ENCODE results near the gene HS3ST4. TPM values are rescaled to one million over a fixed set of nuclear protein-coding genes. Genes with fewer than 3 reads are reported as not detected.

Gene HS3ST4
- total and polyA plus RNA-seq, 2 experiments from 2014 or later, result 0.44 to 2.1 TPM

GRCh38 chr16:26051063-26051462, 359.3 kb downstream of the HS3ST4 start:
- Mint-ChIP-seq H3K4me3 (no peak overlapping the region), H3K4me1 (peaks cover 51% of the 10 kb centered on the region), H3K27ac (peak overlapping the region; percentile 78; the same call in 1 of the 2 replicates), H3K36me3 (ENCODE audit: low read depth) (peaks cover 26% of the 10 kb centered on the region), H3K27me3 (ENCODE audit: insufficient read depth, low read depth, poor library complexity) (peaks cover 4% of the 10 kb centered on the region), H3K9me3 (peaks cover 87% of the 10 kb centered on the region)
- Histone ChIP-seq H3K36me3 (ENCODE audit: insufficient read depth) (no peaks in the 10 kb centered on the region), H2AFZ (no peak overlapping the region), H3K9me2 (ENCODE audit: insufficient read depth) (peaks cover 9% of the 10 kb centered on the region), H3F3A (replicated peaks; ENCODE audit: low read depth) (no peaks in the 10 kb centered on the region; the same call in 1 of the 2 replicates), H3K4me3 (peak overlapping the region; percentile 17), H3K27me3 (ENCODE audit: insufficient read depth) (no peaks in the 10 kb centered on the region), H4K20me1 (replicated peaks; ENCODE audit: insufficient read depth) (no peaks in the 10 kb centered on the region), H3K79me2 (replicated peaks; ENCODE audit: insufficient read depth) (no peaks in the 10 kb centered on the region), H3K4me2 (peak overlapping the region; percentile 61), H3K4me1 (ENCODE audit: insufficient read depth) (peaks cover 28% of the 10 kb centered on the region), H3K27ac (ENCODE audit: low read depth) (peak overlapping the region; percentile 81; the same call in 1 of the 2 replicates)
- ATAC-seq, result peak; percentile 86
- TF ChIP-seq ETS1 (IDR thresholded peaks at IDR 0.05) (0 out of 2 replicates have a peak, but pooled peaks have one; percentile 27), NANOG (IDR thresholded peaks at IDR 0.05; ENCODE audit: borderline replicate concordance) (no peak; the same call in 1 of the 2 replicates)
- DNase-seq (ENCODE audit: low spot score), result peak; percentile 40

GRCh38 chr16:26053889-26054288, 362.1 kb downstream of the HS3ST4 start:
- H3K36me3 Mint-ChIP-seq (ENCODE audit: low read depth), result peaks cover 30% of the 10 kb centered on the region
- Histone ChIP-seq H3F3A (replicated peaks; ENCODE audit: low read depth) (no peaks in the 10 kb centered on the region; the same call in 1 of the 2 replicates), H3K9me2 (ENCODE audit: insufficient read depth) (peaks cover 8% of the 10 kb centered on the region; the same call in 1 of the 2 replicates), H3K4me3 (no peak overlapping the region), H2AFZ (no peak overlapping the region), H3K4me1 (ENCODE audit: insufficient read depth) (peaks cover 35% of the 10 kb centered on the region), H4K20me1 (replicated peaks; ENCODE audit: insufficient read depth) (no peaks in the 10 kb centered on the region), H3K4me2 (no peak overlapping the region), H3K27me3 (ENCODE audit: insufficient read depth) (no peaks in the 10 kb centered on the region), H3K79me2 (replicated peaks; ENCODE audit: insufficient read depth) (no peaks in the 10 kb centered on the region), H3K27ac (ENCODE audit: low read depth) (no peak overlapping the region), H3K36me3 (ENCODE audit: insufficient read depth) (no peaks in the 10 kb centered on the region)
- peaks cover 61% of the 10 kb centered on the region for H3K4me1 Mint-ChIP-seq
- H3K27ac Mint-ChIP-seq, result no peak overlapping the region
- H3K4me3 Mint-ChIP-seq, result no peak overlapping the region
- ATAC-seq (no peak), DNase-seq (ENCODE audit: low spot score) (no peak)
- H3K27me3 Mint-ChIP-seq (ENCODE audit: insufficient read depth, low read depth, poor library complexity), result peaks cover 7% of the 10 kb centered on the region
- H3K9me3 Mint-ChIP-seq, result peaks cover 90% of the 10 kb centered on the region
- TF ChIP-seq REST (IDR thresholded peaks at IDR 0.05; ENCODE audit: unreplicated experiment), result no peak
- no peak for TF ChIP-seq NANOG (IDR thresholded peaks at IDR 0.05; ENCODE audit: borderline replicate concordance)
- TF ChIP-seq JUNB (IDR thresholded peaks at IDR 0.05; ENCODE audit: unreplicated experiment), result no peak
- TF ChIP-seq EZH2 (IDR thresholded peaks at IDR 0.05; ENCODE audit: low read depth, unreplicated experiment), result no peak
- no peak for TF ChIP-seq ZNF331 (CRISPR knock-in tag; IDR thresholded peaks at IDR 0.05; ENCODE audit: low read depth)
- no peak for TF ChIP-seq EZH2phosphoT487 (IDR thresholded peaks at IDR 0.05; ENCODE audit: unreplicated experiment)
- no peak for TF ChIP-seq CREB1 (CRISPR knock-in tag; IDR thresholded peaks at IDR 0.05; ENCODE audit: low read depth)
- no peak for TF ChIP-seq ZNF462 (CRISPR knock-in tag; IDR thresholded peaks at IDR 0.05)
- TF ChIP-seq ETS1 (IDR thresholded peaks at IDR 0.05), result no peak
